ENCODE data around the gene PTPN20.

PTPN20 gene

DNA sequence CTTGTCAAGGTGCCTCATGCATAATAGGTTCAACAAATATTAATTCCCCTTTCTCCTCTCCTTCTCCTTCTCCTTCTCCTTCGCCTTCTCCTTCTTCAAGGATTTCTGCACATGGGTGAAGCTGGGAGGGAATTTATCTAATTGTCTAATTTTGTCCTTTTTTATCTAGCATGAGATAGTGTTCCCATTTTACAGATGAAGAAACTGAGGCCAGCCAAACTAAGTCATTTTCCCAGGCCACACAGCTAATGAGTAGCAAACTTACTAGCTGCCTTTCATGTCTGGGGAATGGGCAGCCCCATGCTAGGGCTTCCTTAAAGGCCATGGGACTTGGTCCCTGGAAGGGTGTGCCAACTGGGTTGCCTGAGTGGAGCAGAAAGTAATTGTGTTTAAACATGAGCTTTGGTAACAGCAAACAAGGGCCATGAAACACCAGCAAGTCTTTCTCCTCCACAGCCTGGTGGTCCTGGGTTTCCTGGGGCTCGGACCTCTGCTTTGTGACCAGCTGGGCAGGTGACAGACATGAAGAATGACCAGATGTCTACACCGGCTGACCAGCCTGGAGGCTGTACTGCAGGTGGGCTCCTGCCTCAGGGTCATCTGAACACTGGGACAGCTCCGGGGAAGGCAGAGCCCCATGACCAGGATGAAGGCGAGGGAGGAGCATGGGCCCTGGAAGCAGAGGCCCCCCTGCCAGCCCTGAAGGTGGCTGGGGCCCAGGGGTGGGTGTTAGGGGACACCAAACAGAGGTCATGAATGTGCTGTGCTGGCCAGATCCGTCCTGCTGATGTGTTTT lies 138.0 kb downstream of the PTPN20 start:
- no peak for DNase-seq

DNA sequence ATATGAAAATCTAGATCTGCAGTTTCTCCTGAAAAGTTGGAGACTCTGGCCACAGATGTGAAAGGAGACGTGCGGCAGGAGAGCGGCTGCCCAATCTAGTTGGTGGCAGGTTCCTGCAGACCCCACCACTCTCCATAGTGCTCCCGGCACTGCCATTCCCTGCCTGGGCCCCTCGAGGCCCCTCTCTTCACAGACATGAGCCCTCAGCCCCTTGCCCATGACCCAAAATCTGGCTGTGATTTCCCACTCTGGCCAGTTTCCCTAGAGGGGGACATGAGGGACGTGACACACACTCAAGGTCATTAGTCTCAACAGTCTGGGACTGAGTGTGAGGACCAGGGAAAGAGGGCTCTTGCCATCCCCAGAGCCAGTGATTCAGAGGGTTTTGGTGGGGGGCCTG lies 138.7 kb downstream of the PTPN20 start:
- no peak for DNase-seq

- no peak for DNase-seq
Measured at GRCh38 chr10:47050618-47051455, 139.6 kb downstream of the PTPN20 start.

GRCh38 chr10:47051741-47052238 lies 140.6 kb downstream of the PTPN20 start:
- no peak for DNase-seq
